ENCODE measurements around the gene IL1RAP.

Gene IL1RAP

GRCh38 chr3:190526787-190527762 is 13.2 kb downstream of the IL1RAP start:
- TF ChIP-seq CTCF (conservative IDR thresholded peaks at IDR 0.05; ENCODE audit: control insufficient read depth, insufficient read depth, low read depth, low read length): no peak
- peak; percentile 70 for DNase-seq (ENCODE audit: low read depth)
- no peak overlapping the region for H3K4me3 ChIP-seq (ENCODE audit: control insufficient read depth, low read depth, low read length)

- DNase-seq (ENCODE audit: low read depth): no peak
- H3K4me3 ChIP-seq (ENCODE audit: control insufficient read depth, low read depth, low read length): no peak overlapping the region
- TF ChIP-seq CTCF (conservative IDR thresholded peaks at IDR 0.05; ENCODE audit: control insufficient read depth, insufficient read depth, low read depth, low read length): no peak
Observed at GRCh38 chr3:190528706-190529105, 14.8 kb downstream of the IL1RAP start.

GRCh38 chr3:190531406-190531805 is 17.5 kb downstream of the IL1RAP start:
- no peak overlapping the region for H3K4me3 ChIP-seq (ENCODE audit: control insufficient read depth, low read depth, low read length)
- no peak for DNase-seq (ENCODE audit: low read depth)
- TF ChIP-seq CTCF (conservative IDR thresholded peaks at IDR 0.05; ENCODE audit: control insufficient read depth, insufficient read depth, low read depth, low read length): no peak

GRCh38 chr3:190532731-190533203 is 18.9 kb downstream of the IL1RAP start:
- DNase-seq (ENCODE audit: low read depth): no peak
- no peak for TF ChIP-seq CTCF (conservative IDR thresholded peaks at IDR 0.05; ENCODE audit: control insufficient read depth, insufficient read depth, low read depth, low read length)
- H3K4me3 ChIP-seq (ENCODE audit: control insufficient read depth, low read depth, low read length): no peak overlapping the region

- DNase-seq (ENCODE audit: low read depth): peak; percentile 96
- no peak for TF ChIP-seq CTCF (conservative IDR thresholded peaks at IDR 0.05; ENCODE audit: control insufficient read depth, insufficient read depth, low read depth, low read length)
Observed at GRCh38 chr3:190533511-190534281, 19.8 kb downstream of the IL1RAP start.

GRCh38 chr3:190534386-190534785 is 20.5 kb downstream of the IL1RAP start:
- no peak overlapping the region for H3K4me3 ChIP-seq (ENCODE audit: control insufficient read depth, low read depth, low read length)
- peak; percentile 44 for DNase-seq (ENCODE audit: low read depth)
- TF ChIP-seq CTCF (conservative IDR thresholded peaks at IDR 0.05; ENCODE audit: control insufficient read depth, insufficient read depth, low read depth, low read length): no peak

More at GRCh38 chr3:190533511-190534281, 19.8 kb downstream of the IL1RAP start:
- no peak overlapping the region for H3K4me3 ChIP-seq (ENCODE audit: control insufficient read depth, low read depth, low read length)

Data from fibroblast of mammary gland (primary cell).